Body of pancreas (tissue), 4 donors: ENCODE results near the gene HMG20A. TPM values are rescaled to one million over a fixed set of nuclear protein-coding genes. Genes with fewer than 3 reads are reported as not detected.

Experiments used
- ATAC-seq: fragments of 150-250 bp; one replicate; pipeline ENCODE4 v1.9.1; 2016
- DNase-seq, 4 donors: peaks; one replicate each; pipeline ENCODE4 v3.0.0-alpha.2; 2019
- H3K27ac ChIP-seq, 4 donors: fragments of 200-600 bp; sonication (generic); 1 replicate in 3 of 4; 2 replicates in 1 of 4; pipeline versions ENCODE4 v1.5.1 to v1.6.1; 2016 to 2019; ENCODE audit warnings: mild to moderate bottlenecking in 1 of 4, mixed read lengths in 1 of 4, moderate library complexity in 1 of 4
- H3K27me3 ChIP-seq, 2 donors: fragments of 200-600 bp; sonication (generic); one replicate each; pipeline ENCODE4 v1.6.0; 2016; ENCODE audit warnings: mild to moderate bottlenecking in 1 of 2
- H3K36me3 ChIP-seq, 2 donors: fragments of 200-600 bp; sonication (generic); replicated peaks in 1 of 2; 2 replicates each; pipeline ENCODE4 v1.5.1; 2016; ENCODE audit warnings: low read depth in 2 of 2; ENCODE audit not compliant: insufficient read depth in 1 of 2
- H3K4me1 ChIP-seq: fragments of 200-600 bp; sonication (generic); one replicate; pipeline ENCODE4 v1.6.0; 2016
- H3K4me3 ChIP-seq, 2 donors: fragments of 200-600 bp; sonication (generic); 1 replicate in 1 of 2; 2 replicates in 1 of 2; pipeline ENCODE4 v1.5.1; 2016 to 2019
- H3K9me3 ChIP-seq, 3 donors: fragments of 200-600 bp; sonication (generic); 1 replicate in 2 of 3; 2 replicates in 1 of 3; pipeline ENCODE4 v1.5.1; 2016
- CTCF ChIP-seq, 7 experiments: fragments of 450-650 bp in 4 of 7; fragments of 200-600 bp in 3 of 7; sonication (generic) in 3 of 7; IDR thresholded peaks; one replicate each; pipeline ENCODE4 v1.5.1; 2016 to 2019; ENCODE audit warnings: antibody characterized with exemption in 7 of 7
- POLR2A ChIP-seq, 3 donors: fragments of 450-650 bp; IDR thresholded peaks; one replicate each; pipeline ENCODE4 v1.6.1; 2016; ENCODE audit warnings: antibody characterized with exemption in 3 of 3, mild to moderate bottlenecking in 2 of 3
- WGBS, 2 donors: methylation state at CpG; one replicate each; pipeline ENCODE4 v1.1.5; 2017; 5-methylcytosine and 5-hydroxymethylcytosine counted together
- intact Hi-C: fragments of 100-400 bp; cut with DNase I; formaldehyde crosslinking; loops from one replicate; pipeline ENCODE4 v1.15.1; 2023
- total RNA-seq, 2 donors: library from RNA; depleted of rRNA; stranded (reverse); fragments of >200 nt; gene quantifications; one replicate each; pipeline ENCODE4 v1.1.0, GENCODE V29; 2016

The HMG20A gene
- total RNA-seq, 2 donors from 2014 or later, result 21.8 to 59.0 TPM

DNA sequence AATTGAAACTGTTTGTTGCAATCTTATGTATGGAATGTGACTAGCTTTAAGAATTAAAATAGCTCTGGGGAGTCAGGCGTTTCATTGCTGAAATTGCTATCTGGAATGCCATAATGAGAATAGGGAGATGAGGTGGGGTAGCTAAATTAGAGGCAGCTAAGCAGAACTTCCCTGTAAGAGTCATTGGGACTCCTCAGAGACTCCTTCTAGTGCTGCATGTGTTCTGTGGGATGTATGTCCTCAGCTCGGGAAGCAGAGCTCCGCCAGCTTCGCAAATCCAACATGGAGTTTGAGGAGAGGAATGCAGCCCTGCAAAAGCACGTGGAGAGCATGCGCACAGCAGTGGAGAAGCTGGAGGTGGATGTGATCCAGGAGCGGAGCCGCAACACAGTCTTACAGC is 57.4 kb downstream of the HMG20A start:
- ATAC-seq, result no peak

DNA sequence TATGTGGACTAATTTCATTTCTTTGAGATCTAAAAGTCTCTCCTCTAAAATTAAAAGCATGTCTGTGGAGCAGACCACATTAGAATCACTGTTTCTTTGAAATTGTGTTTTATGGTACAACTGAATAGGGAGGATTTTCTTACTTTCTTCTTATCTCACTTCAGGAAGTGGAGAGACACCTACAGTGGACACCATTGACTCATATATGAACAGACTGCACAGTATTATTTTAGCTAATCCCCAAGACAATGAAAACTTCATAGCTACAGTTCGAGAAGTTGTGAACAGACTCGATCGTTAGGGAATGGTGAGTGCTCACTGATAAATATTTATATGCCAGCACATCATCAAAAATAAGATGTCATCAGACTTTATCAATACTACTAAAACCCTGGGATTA is 58.3 kb downstream of the HMG20A start:
- H3K27me3 ChIP-seq, result no peaks in the 10 kb centered on the region
- no peak overlapping the region for H3K4me3 ChIP-seq
- no peak for ATAC-seq
- intact Hi-C loops, result no loop called here
- peaks cover 5 to 15% of the 10 kb centered on the region in 2 donors for H3K36me3 ChIP-seq
- peaks cover 5% of the 10 kb centered on the region for H3K4me1 ChIP-seq
- no peak overlapping the region for H3K27ac ChIP-seq
- WGBS, 2 donors, result 91 to 95% methylated on average over 3 of the region's 3 CpGs
- TF ChIP-seq CTCF (IDR thresholded peaks at IDR 0.05), result no peak
- TF ChIP-seq POLR2A (IDR thresholded peaks at IDR 0.05), result no peak
- no peaks in the 10 kb centered on the region for H3K9me3 ChIP-seq
- no peak for DNase-seq

More for the DNA sequence above, 57.4 kb downstream of the HMG20A start:
- Histone ChIP-seq H3K9me3 (no peaks in the 10 kb centered on the region), H3K27ac (no peak overlapping the region), H3K27me3 (no peaks in the 10 kb centered on the region), H3K4me3 (no peak overlapping the region), H3K4me1 (peaks cover 5% of the 10 kb centered on the region), H3K36me3 (peaks cover 5 to 8% of the 10 kb centered on the region in 2 donors)
- 89 to 96% methylated on average over 8 of the region's 8 CpGs for WGBS, 2 donors
- no peak for DNase-seq
- no peak for TF ChIP-seq POLR2A (IDR thresholded peaks at IDR 0.05)
- no peak for TF ChIP-seq CTCF (IDR thresholded peaks at IDR 0.05)
- intact Hi-C loops, result no loop called here

GRCh38 chr15:77480859-77481633 is 60.4 kb downstream of the HMG20A start:
- H3K4me3 ChIP-seq, result no peak overlapping the region
- no peaks in the 10 kb centered on the region for H3K27me3 ChIP-seq
- 59 to 72% methylated on average over 2 of the region's 2 CpGs for WGBS, 2 donors
- intact Hi-C loops, result no loop called here
- DNase-seq, result no peak
- H3K27ac ChIP-seq, result no peak overlapping the region
- H3K4me1 ChIP-seq, result peaks cover 5% of the 10 kb centered on the region
- H3K36me3 ChIP-seq, result peaks cover 5 to 19% of the 10 kb centered on the region in 2 donors
- H3K9me3 ChIP-seq, result no peaks in the 10 kb centered on the region
- no peak for ATAC-seq
- TF ChIP-seq CTCF (IDR thresholded peaks at IDR 0.05) (no peak), POLR2A (IDR thresholded peaks at IDR 0.05) (no peak)

GRCh38 chr15:77481670-77482069 is 61.0 kb downstream of the HMG20A start:
- Histone ChIP-seq H3K36me3 (peaks cover 5 to 19% of the 10 kb centered on the region in 2 donors), H3K27me3 (no peaks in the 10 kb centered on the region), H3K27ac (no peak overlapping the region), H3K4me1 (peaks cover 5% of the 10 kb centered on the region), H3K4me3 (no peak overlapping the region), H3K9me3 (no peaks in the 10 kb centered on the region)
- WGBS, 2 donors, result 7 to 22% methylated on average over 1 of the region's 1 CpG
- no peak for TF ChIP-seq CTCF (IDR thresholded peaks at IDR 0.05)
- TF ChIP-seq POLR2A (IDR thresholded peaks at IDR 0.05), result no peak
- intact Hi-C loops, result no loop called here
- DNase-seq, result no peak
- ATAC-seq, result no peak

DNA sequence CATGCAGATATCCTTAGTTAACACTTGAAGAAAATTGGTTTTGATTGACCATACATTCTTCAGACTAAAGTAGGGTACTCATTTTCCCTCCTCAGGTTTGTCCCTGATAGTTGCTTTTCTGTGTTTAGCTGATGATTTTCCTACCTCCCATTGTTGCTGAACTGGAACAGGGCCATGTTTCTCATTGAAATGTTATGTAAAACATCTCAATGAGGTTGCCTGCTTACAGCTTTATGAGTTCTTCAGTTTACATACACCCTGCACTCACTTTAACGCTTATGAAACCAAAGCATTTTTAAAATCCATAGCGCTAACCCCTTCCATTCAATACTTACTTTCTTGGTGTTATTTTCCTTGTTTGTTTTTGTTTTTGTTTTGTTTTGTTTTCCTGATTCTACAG is 61.9 kb downstream of the HMG20A start:
- no peak overlapping the region for H3K4me3 ChIP-seq
- H3K27ac ChIP-seq, result no peak overlapping the region
- 81 to 83% methylated on average over 2 of the region's 2 CpGs for WGBS, 2 donors
- TF ChIP-seq CTCF (IDR thresholded peaks at IDR 0.05), result no peak
- TF ChIP-seq POLR2A (IDR thresholded peaks at IDR 0.05), result no peak
- no peak for DNase-seq
- ATAC-seq, result no peak
- no peaks in the 10 kb centered on the region for H3K9me3 ChIP-seq
- peaks cover 5 to 19% of the 10 kb centered on the region in 2 donors for H3K36me3 ChIP-seq
- H3K4me1 ChIP-seq, result peaks cover 5% of the 10 kb centered on the region
- no peaks in the 10 kb centered on the region for H3K27me3 ChIP-seq
- intact Hi-C loops, result no loop called here
